Measurements from ENCODE around the gene REP15. TPM values are rescaled to one million over a fixed set of nuclear protein-coding genes. Genes with fewer than 3 reads are reported as not detected.
"Not testable (repeated sequence)": the region's sequence is repeated elsewhere in the genome, so short reads cannot be mapped to it uniquely, and the experiment has no call there.

REP15 gene
- total RNA-seq, 1 experiment from 2014 or later: 0.26 TPM

DNA sequence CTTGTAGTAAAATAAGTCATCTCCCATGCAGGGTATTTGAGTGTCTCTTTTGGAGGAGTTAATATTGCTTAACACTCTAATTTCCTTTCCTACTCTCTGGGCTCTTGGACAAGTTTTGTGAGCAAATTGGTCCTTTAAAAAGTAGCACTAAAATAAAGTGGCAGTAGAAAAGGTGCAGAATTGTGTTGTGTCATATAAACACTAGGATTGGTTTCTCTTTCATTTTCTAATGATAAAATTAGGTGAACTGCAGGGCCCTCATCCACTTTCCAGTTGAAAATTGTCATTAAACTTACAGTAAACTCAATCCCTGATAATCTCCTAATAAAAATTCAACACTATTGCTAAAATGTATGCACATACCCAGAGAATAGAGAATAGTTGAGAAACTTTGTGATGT, 42.6 kb upstream of the REP15 start:
- Mint-ChIP-seq H3K36me3 (no peaks in the 10 kb centered on the region), H3K4me1 (no peaks in the 10 kb centered on the region), H3K9me3 (no peaks in the 10 kb centered on the region), H3K27me3 (ENCODE audit: low read depth) (no peaks in the 10 kb centered on the region), H3K27ac (no peak overlapping the region), H3K4me3 (no peak overlapping the region)
- ATAC-seq (no peak), DNase-seq (ENCODE audit: low spot score) (no peak)
- CTCF ChIA-PET: no interaction called here
- TF ChIP-seq, protein P1, sequence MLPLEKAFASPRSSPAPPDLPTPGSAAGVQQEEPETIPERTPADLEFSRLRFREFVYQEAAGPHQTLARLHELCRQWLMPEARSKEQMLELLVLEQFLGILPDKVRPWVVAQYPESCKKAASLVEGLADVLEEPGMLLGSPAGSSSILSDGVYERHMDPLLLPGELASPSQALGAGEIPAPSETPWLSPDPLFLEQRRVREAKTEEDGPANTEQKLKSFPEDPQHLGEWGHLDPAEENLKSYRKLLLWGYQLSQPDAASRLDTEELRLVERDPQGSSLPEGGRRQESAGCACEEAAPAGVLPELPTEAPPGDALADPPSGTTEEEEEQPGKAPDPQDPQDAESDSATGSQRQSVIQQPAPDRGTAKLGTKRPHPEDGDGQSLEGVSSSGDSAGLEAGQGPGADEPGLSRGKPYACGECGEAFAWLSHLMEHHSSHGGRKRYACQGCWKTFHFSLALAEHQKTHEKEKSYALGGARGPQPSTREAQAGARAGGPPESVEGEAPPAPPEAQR (CRISPR knock-in tag; IDR thresholded peaks at IDR 0.05): no peak
- TF ChIP-seq JAZF1 (CRISPR knock-in tag; IDR thresholded peaks at IDR 0.05) (no peak), TEAD4 (CRISPR knock-in tag; IDR thresholded peaks at IDR 0.05) (no peak), GRHL2 (CRISPR knock-in tag; IDR thresholded peaks at IDR 0.05; ENCODE audit: insufficient replicate concordance, severe bottlenecking) (no peak), ZNF263 (CRISPR knock-in tag; IDR thresholded peaks at IDR 0.05; ENCODE audit: low read depth) (no peak), GABPB1 (CRISPR knock-in tag; IDR thresholded peaks at IDR 0.05) (no peak)
- TF ChIP-seq, protein P2, sequence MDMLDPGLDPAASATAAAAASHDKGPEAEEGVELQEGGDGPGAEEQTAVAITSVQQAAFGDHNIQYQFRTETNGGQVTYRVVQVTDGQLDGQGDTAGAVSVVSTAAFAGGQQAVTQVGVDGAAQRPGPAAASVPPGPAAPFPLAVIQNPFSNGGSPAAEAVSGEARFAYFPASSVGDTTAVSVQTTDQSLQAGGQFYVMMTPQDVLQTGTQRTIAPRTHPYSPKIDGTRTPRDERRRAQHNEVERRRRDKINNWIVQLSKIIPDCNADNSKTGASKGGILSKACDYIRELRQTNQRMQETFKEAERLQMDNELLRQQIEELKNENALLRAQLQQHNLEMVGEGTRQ (CRISPR knock-in tag; IDR thresholded peaks at IDR 0.05): no peak
- TF ChIP-seq, protein P3, sequence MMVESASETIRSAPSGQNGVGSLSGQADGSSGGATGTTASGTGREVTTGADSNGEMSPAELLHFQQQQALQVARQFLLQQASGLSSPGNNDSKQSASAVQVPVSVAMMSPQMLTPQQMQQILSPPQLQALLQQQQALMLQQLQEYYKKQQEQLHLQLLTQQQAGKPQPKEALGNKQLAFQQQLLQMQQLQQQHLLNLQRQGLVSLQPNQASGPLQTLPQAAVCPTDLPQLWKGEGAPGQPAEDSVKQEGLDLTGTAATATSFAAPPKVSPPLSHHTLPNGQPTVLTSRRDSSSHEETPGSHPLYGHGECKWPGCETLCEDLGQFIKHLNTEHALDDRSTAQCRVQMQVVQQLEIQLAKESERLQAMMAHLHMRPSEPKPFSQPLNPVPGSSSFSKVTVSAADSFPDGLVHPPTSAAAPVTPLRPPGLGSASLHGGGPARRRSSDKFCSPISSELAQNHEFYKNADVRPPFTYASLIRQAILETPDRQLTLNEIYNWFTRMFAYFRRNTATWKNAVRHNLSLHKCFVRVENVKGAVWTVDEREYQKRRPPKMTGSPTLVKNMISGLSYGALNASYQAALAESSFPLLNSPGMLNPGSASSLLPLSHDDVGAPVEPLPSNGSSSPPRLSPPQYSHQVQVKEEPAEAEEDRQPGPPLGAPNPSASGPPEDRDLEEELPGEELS (CRISPR knock-in tag; IDR thresholded peaks at IDR 0.05): no peak
- TF ChIP-seq, protein P4, sequence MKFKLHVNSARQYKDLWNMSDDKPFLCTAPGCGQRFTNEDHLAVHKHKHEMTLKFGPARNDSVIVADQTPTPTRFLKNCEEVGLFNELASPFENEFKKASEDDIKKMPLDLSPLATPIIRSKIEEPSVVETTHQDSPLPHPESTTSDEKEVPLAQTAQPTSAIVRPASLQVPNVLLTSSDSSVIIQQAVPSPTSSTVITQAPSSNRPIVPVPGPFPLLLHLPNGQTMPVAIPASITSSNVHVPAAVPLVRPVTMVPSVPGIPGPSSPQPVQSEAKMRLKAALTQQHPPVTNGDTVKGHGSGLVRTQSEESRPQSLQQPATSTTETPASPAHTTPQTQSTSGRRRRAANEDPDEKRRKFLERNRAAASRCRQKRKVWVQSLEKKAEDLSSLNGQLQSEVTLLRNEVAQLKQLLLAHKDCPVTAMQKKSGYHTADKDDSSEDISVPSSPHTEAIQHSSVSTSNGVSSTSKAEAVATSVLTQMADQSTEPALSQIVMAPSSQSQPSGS (CRISPR knock-in tag; IDR thresholded peaks at IDR 0.05; ENCODE audit: borderline replicate concordance, low read depth): no peak
- POLR2A ChIA-PET: no interaction called here

DNA sequence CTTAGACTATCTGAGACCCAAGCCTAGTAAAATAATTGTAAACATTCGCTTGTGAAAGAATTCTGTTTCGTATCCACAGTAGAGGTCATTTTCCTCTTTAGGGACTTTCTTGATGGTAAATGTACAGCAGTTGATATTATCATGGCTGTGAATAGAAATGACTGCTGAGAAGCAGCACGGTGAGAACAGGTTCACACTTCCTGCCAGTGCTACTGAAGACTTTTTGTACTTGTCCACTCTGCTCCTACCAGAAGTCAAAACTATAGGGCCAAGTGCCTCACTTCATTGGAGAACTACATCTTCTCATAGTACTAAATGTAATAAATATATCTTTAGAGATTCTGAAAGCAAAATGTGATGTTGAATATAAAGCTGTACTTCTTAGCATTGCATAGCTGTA, 40.8 kb upstream of the REP15 start:
- DNase-seq (ENCODE audit: low spot score); H3K27me3 Mint-ChIP-seq (ENCODE audit: low read depth); CTCF ChIA-PET; H3K4me3 Mint-ChIP-seq; H3K4me1 Mint-ChIP-seq; H3K36me3 Mint-ChIP-seq; H3K9me3 Mint-ChIP-seq; H3K27ac Mint-ChIP-seq; POLR2A ChIA-PET; ATAC-seq: not testable (repeated sequence)

DNA sequence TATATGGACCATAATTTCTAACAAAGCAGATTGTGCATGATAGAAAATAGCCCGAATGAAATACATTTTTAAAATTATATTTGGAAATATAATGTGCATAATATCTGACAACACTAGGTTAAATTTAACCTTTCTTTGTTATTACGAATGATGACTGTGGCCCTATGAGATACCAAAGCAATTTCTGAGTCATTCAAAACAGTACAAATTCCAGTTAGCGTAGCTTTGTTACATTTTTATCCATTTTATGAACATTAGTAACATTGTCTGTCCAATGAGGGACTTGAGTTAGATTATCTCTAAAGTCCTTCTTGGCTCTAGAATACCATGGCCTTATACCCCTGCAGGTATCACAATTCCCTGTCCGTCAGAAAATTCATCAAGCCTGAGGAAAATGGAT, 39.0 kb upstream of the REP15 start:
- ChIA-PET POLR2A (no interaction called here), CTCF (interaction anchor here (0.6 kb wide), 1 partner anchor 37 kb away, joined by 3 read pairs; no protein-coding TSS in a partner anchor)
- H3K4me3 Mint-ChIP-seq: no peak overlapping the region
- ATAC-seq: no peak
- no peaks in the 10 kb centered on the region for H3K9me3 Mint-ChIP-seq
- DNase-seq (ENCODE audit: low spot score): no peak
- no peaks in the 10 kb centered on the region for H3K4me1 Mint-ChIP-seq
- H3K27ac Mint-ChIP-seq: no peak overlapping the region
- TF ChIP-seq ZNF263 (CRISPR knock-in tag; IDR thresholded peaks at IDR 0.05; ENCODE audit: low read depth): no peak
- TF ChIP-seq, protein P5, sequence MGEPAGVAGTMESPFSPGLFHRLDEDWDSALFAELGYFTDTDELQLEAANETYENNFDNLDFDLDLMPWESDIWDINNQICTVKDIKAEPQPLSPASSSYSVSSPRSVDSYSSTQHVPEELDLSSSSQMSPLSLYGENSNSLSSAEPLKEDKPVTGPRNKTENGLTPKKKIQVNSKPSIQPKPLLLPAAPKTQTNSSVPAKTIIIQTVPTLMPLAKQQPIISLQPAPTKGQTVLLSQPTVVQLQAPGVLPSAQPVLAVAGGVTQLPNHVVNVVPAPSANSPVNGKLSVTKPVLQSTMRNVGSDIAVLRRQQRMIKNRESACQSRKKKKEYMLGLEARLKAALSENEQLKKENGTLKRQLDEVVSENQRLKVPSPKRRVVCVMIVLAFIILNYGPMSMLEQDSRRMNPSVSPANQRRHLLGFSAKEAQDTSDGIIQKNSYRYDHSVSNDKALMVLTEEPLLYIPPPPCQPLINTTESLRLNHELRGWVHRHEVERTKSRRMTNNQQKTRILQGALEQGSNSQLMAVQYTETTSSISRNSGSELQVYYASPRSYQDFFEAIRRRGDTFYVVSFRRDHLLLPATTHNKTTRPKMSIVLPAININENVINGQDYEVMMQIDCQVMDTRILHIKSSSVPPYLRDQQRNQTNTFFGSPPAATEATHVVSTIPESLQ (CRISPR knock-in tag; IDR thresholded peaks at IDR 0.05): no peak
- TF ChIP-seq ELF4 (CRISPR knock-in tag; IDR thresholded peaks at IDR 0.05; ENCODE audit: low read depth): no peak
- TF ChIP-seq, protein P6, sequence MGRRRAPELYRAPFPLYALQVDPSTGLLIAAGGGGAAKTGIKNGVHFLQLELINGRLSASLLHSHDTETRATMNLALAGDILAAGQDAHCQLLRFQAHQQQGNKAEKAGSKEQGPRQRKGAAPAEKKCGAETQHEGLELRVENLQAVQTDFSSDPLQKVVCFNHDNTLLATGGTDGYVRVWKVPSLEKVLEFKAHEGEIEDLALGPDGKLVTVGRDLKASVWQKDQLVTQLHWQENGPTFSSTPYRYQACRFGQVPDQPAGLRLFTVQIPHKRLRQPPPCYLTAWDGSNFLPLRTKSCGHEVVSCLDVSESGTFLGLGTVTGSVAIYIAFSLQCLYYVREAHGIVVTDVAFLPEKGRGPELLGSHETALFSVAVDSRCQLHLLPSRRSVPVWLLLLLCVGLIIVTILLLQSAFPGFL (CRISPR knock-in tag; IDR thresholded peaks at IDR 0.05; ENCODE audit: borderline replicate concordance): no peak
- H3K27me3 Mint-ChIP-seq (ENCODE audit: low read depth): no peaks in the 10 kb centered on the region
- H3K36me3 Mint-ChIP-seq: no peaks in the 10 kb centered on the region

Measured in WTC11 (cell line).